ENCODE measurements around the gene ZNF664. TPM values are rescaled to one million over a fixed set of nuclear protein-coding genes. Genes with fewer than 3 reads are reported as not detected.

ZNF664 gene
- total and polyA plus RNA-seq, 2 of the 4 experiments (the other 2 are of a cell fraction), result 29.9 to 32.6 TPM

DNA sequence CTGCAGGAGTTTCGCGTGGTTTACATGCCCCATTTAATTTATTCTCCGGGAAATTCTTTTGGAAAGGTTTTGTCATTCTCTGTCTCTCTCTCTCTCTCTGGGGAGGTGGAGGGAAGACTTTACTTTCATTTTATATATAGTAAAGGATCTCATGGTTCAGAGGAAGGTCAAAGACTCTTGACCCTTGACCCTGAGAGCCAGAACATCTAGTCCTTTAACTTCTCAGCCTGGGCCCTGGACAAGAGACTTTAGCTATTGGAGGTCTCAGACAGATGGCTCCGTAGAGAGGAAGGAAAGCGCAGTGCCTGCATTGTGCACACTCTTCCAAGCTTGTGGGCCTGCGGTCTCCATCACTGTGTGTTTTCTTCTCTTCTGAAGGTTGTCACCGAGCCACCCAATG, 44.1 kb upstream of the ZNF664 start:
- no peak overlapping the region for H3K4me3 ChIP-seq (ENCODE audit: insufficient read depth, low read depth, low read length)
- no peak overlapping the region for H3K4ac ChIP-seq (ENCODE audit: low read depth, low read length)
- no peak overlapping the region for H2BK120ac ChIP-seq (ENCODE audit: low read depth, low read length)
- intact Hi-C loops (cut with micrococcal nuclease), result no loop called here
- no peak overlapping the region for H3K23ac ChIP-seq (ENCODE audit: low read depth, low read length)
- dilution Hi-C loops (cut with HindIII; ENCODE audit: low sequenced_read_pairs, unreplicated experiment), result no loop called here
- ChIA-PET POLR2A (ENCODE audit: unreplicated experiment) (no interaction called here), CTCF (no interaction called here)
- H3K56ac ChIP-seq (ENCODE audit: extremely low read depth, insufficient read depth, low read length), result no peak overlapping the region
- H3K36me3 ChIP-seq (ENCODE audit: control insufficient read depth, insufficient read depth, low read length), result no peaks in the 10 kb centered on the region; the same call in 1 of the 2 replicates
- no peak overlapping the region for H3K14ac ChIP-seq (replicated peaks; ENCODE audit: low read depth, low read length)
- H4K8ac ChIP-seq (ENCODE audit: low read depth in 2 of 2, low read length in 2 of 2), result no peak overlapping the region
- WGBS, 2 experiments (ENCODE audit: extremely low coverage in 2 of 2, insufficient read length in 1 of 2), result no CpG with 5 or more reads among the region's 7 CpGs
- no peak overlapping the region for H4K91ac ChIP-seq (ENCODE audit: insufficient read depth, low read depth, low read length)
- no TSS peak for BruUV-seq (replicated peaks)
- no peak overlapping the region for H2AK5ac ChIP-seq (ENCODE audit: low read depth, low read length)
- no peak overlapping the region for H2AK9ac ChIP-seq (replicated peaks; ENCODE audit: low read depth, low read length, poor library complexity)
- DNase-seq (no peak), ATAC-seq (ENCODE audit: low read depth) (no peak)
- no peaks in the 10 kb centered on the region for H3K27me3 ChIP-seq (ENCODE audit: control insufficient read depth, insufficient read depth, low read length)
- H2BK15ac ChIP-seq (ENCODE audit: low read depth, low read length), result no peak overlapping the region
- H3K79me1 ChIP-seq (ENCODE audit: low read depth in 1 of 2, low read length in 2 of 2), result no peaks in the 10 kb centered on the region
- no peaks in the 10 kb centered on the region for H3K9me1 ChIP-seq (ENCODE audit: insufficient read depth, low read length)
- H4K20me1 ChIP-seq (ENCODE audit: insufficient read depth, low read length), result no peaks in the 10 kb centered on the region
- no peak overlapping the region for H3K27ac ChIP-seq (ENCODE audit: insufficient read depth, low read length)
- no peak for TF ChIP-seq RCOR1 (IDR thresholded peaks at IDR 0.05; ENCODE audit: insufficient replicate concordance, low read length)
- no peak for TF ChIP-seq POLR2A (IDR thresholded peaks at IDR 0.05; ENCODE audit: low read depth, low read length)
- no peak for TF ChIP-seq CEBPB (IDR thresholded peaks at IDR 0.05; ENCODE audit: low read depth, low read length)
- no peak for TF ChIP-seq RAD21 (IDR thresholded peaks at IDR 0.05; ENCODE audit: low read length)
- TF ChIP-seq, protein P1, sequence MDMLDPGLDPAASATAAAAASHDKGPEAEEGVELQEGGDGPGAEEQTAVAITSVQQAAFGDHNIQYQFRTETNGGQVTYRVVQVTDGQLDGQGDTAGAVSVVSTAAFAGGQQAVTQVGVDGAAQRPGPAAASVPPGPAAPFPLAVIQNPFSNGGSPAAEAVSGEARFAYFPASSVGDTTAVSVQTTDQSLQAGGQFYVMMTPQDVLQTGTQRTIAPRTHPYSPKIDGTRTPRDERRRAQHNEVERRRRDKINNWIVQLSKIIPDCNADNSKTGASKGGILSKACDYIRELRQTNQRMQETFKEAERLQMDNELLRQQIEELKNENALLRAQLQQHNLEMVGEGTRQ (IDR thresholded peaks at IDR 0.05; ENCODE audit: low read depth, low read length), result no peak
- no peak for TF ChIP-seq FOS (IDR thresholded peaks at IDR 0.05; ENCODE audit: low read depth, low read length)
- TF ChIP-seq, protein P2, sequence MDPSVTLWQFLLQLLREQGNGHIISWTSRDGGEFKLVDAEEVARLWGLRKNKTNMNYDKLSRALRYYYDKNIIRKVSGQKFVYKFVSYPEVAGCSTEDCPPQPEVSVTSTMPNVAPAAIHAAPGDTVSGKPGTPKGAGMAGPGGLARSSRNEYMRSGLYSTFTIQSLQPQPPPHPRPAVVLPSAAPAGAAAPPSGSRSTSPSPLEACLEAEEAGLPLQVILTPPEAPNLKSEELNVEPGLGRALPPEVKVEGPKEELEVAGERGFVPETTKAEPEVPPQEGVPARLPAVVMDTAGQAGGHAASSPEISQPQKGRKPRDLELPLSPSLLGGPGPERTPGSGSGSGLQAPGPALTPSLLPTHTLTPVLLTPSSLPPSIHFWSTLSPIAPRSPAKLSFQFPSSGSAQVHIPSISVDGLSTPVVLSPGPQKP (IDR thresholded peaks at IDR 0.05; ENCODE audit: borderline replicate concordance, low read depth, low read length), result no peak
- no peak for TF ChIP-seq RFX5 (IDR thresholded peaks at IDR 0.05; ENCODE audit: low read depth, low read length)
- no peak for TF ChIP-seq SMC3 (IDR thresholded peaks at IDR 0.05; ENCODE audit: low read depth, low read length)
- TF ChIP-seq BHLHE40 (IDR thresholded peaks at IDR 0.05; ENCODE audit: low read depth, low read length), result no peak
- no peak for TF ChIP-seq CHD1 (IDR thresholded peaks at IDR 0.05; ENCODE audit: low read depth, low read length)
- TF ChIP-seq, protein P3, sequence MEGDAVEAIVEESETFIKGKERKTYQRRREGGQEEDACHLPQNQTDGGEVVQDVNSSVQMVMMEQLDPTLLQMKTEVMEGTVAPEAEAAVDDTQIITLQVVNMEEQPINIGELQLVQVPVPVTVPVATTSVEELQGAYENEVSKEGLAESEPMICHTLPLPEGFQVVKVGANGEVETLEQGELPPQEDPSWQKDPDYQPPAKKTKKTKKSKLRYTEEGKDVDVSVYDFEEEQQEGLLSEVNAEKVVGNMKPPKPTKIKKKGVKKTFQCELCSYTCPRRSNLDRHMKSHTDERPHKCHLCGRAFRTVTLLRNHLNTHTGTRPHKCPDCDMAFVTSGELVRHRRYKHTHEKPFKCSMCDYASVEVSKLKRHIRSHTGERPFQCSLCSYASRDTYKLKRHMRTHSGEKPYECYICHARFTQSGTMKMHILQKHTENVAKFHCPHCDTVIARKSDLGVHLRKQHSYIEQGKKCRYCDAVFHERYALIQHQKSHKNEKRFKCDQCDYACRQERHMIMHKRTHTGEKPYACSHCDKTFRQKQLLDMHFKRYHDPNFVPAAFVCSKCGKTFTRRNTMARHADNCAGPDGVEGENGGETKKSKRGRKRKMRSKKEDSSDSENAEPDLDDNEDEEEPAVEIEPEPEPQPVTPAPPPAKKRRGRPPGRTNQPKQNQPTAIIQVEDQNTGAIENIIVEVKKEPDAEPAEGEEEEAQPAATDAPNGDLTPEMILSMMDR (conservative IDR thresholded peaks at IDR 0.05; ENCODE audit: low read depth, low read length), result no peak
- no peak for TF ChIP-seq MXI1 (IDR thresholded peaks at IDR 0.05; ENCODE audit: borderline replicate concordance, low read depth, low read length)
- no peak for TF ChIP-seq MAFK (IDR thresholded peaks at IDR 0.05; ENCODE audit: low read depth, low read length)
- TF ChIP-seq NFE2L2 (IDR thresholded peaks at IDR 0.05; ENCODE audit: low read depth, low read length), result no peak
- no peak for TF ChIP-seq MAZ (IDR thresholded peaks at IDR 0.05; ENCODE audit: borderline replicate concordance, low read depth, low read length)
- no peak overlapping the region for H3K9ac ChIP-seq (ENCODE audit: low read depth, low read length)
- H3K4me2 ChIP-seq (ENCODE audit: low read depth, low read length), result no peak overlapping the region
- in situ Hi-C loops (cut with MboI; ENCODE audit: low sequenced_read_pairs), result no loop called here
- H2BK5ac ChIP-seq (ENCODE audit: low read depth, low read length, poor library complexity, severe bottlenecking), result no peak overlapping the region
- no peak overlapping the region for H4K5ac ChIP-seq (ENCODE audit: low read depth, low read length)
- H3K18ac ChIP-seq (ENCODE audit: low read depth, low read length), result no peak overlapping the region
- no peaks in the 10 kb centered on the region for H3K4me1 ChIP-seq (ENCODE audit: control insufficient read depth, insufficient read depth, low read length)
- H2BK20ac ChIP-seq (ENCODE audit: low read depth, low read length), result no peak overlapping the region
- no peaks in the 10 kb centered on the region; the same call in 1 of the 2 replicates for H3K9me3 ChIP-seq (ENCODE audit: control insufficient read depth, insufficient read depth, low read length)
- no peak overlapping the region for H2AFZ ChIP-seq (replicated peaks; ENCODE audit: low read length, poor library complexity)

Measured in IMR-90 (cell line).